Measurements from ENCODE around the gene CAMK2B.

GRCh38 chr7:44288381-44288685 is 37.1 kb downstream of the CAMK2B start:
- TF ChIP-seq POLR2AphosphoS5 (IDR thresholded peaks at IDR 0.05; ENCODE audit: low read depth, low read length) (no peak), POLR2A (IDR thresholded peaks at IDR 0.05; ENCODE audit: low read depth, low read length) (no peak), PAX5 (IDR thresholded peaks at IDR 0.05; ENCODE audit: insufficient read depth, low read length, severe bottlenecking) (no peak), TAF1 (IDR thresholded peaks at IDR 0.05; ENCODE audit: low read depth, low read length) (no peak)
